GM19035 (cell line): ENCODE measurements around the gene B4GALT5.

Source experiments
- ATAC-seq: cut with Tn5 transposase; IDR thresholded peaks from one replicate; pipeline ENCODE4 v1.9.1; 2021; ENCODE audit not compliant: unreplicated experiment

The B4GALT5 gene

DNA sequence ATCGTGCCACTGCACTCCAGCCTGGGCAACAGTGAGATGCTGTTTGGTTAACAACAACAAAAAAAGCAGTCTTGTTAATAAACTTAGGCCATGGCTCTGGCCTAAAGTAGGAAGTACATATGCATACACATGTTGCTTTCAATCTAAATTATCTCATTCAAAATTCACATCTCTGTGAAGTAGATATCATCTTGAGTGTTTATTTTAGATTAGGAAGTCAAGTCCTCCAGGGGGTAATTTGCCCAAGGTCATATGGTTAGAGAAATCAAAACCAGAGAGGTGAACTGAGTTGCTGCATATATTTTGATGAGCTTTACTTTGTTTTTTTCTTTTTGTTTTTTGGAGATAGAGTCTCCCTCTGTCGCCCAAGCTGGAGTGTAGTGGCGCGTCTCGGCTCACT is 52.8 kb downstream of the B4GALT5 start:
- no peak for ATAC-seq

DNA sequence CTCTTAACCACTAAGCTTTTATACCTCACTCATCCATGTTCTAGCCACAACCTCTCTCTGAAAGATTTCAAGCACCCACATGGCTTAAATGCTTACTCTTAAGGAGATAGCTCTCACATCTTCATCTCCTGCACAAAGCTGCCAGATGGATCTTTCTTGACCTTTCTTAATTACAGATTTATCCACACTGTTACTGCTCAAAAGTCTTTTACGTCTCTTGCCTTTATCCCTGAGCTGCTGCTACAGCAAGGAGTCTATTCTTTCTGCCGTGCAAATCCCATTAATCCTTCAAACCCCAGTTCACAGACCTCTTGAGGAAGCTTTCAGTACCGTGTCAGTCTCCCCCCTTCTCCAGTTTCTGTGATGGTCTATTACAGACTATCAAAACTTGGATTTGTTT is 54.6 kb downstream of the B4GALT5 start:
- ATAC-seq = no peak

DNA sequence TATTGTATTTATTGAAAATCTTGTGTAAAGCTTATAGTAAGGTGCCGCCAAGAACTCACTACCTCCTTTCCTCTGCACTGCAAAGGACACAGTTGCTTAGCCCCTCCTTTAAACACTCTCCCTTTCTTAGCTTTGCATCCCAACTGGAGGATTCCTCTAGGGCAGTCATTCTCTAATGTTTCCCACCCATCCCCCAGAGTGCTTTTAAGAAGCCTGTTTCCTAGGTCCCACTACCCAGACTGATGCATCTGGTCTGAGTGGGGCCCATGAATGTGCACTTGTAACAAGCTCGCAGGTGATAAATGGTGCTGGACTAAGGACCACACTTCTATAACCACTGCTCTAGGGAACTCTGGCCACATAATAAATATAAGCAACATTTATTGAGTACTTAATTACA is 55.2 kb downstream of the B4GALT5 start:
- ATAC-seq = no peak

DNA sequence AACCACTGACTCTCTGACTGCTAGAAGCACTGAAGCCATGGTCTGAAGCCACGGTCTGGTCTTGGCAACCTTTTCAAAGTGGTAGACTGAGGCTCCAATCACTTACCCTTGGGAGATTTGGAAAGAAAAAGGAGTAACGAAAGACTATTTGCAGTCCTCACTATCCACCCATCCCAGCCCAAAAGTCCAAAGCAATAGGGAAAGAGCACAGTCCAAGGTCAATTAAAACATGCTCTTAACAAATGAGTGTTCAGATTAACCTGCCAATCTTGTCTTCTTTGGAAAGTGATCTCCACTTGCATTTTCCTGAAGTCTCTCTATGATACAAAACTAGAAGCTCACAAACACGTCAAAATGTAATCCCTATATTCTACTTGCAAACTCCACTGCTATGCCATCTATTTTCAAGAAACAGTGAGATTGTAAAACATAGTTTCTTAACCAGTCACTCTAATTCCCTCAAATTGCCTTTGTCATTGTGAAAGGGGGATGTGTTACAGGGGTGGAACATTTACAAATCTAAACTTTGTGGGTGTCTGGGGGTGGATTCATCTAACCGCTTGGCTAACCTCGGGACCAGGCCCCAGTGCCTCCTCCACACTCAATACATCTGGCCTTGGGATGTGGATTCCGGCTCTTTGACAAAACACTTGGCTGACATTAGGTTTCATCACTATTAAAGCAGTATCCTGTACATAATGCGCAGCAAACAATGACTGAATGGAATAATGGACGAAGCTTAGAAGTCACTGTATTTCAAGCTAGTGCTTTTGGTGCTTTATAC is 56.4 kb downstream of the B4GALT5 start:
- ATAC-seq = no peak

DNA sequence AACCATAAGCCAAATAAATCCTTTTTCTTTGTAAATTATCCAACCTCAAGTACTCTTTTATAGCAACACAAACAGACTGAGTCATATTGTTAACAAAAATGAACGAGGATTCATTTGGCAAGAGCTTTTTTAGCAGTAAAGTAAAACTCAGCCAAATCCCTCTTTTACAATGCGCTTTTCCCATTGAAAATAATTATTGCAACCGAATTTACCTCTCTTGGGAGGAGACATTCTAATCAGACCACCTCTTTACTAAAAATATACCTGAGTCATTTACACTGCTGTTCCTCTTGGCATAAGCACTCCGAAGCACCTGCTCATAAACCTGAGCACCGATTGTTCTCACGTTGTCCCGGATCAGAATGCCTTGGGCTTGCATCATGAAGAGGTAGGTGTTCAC is 57.4 kb downstream of the B4GALT5 start:
- no peak for ATAC-seq

DNA sequence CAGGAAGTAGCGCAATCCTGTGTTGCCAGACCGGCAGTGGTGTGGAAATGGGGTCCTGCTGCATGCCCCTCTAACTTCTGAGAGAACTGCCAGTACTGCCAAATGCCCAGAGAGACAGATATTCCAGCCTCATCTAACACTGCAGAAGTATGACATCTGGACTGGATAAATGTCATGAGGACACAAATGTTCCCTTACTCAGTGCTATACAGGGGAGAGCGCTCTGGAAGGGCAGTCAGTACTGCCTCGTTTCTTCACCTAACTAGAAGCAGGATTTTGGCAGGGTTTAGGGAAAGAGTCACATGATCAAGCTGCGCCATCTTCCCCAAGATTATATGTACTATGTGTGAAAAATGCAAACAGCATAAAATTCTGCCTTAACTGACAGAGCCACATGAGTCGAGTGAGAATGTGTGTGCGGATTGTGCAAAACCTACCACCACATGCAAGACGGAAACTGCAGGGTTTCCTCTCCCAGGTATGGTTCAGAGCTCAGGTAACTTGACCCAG is 59.7 kb downstream of the B4GALT5 start:
- ATAC-seq = no peak

DNA sequence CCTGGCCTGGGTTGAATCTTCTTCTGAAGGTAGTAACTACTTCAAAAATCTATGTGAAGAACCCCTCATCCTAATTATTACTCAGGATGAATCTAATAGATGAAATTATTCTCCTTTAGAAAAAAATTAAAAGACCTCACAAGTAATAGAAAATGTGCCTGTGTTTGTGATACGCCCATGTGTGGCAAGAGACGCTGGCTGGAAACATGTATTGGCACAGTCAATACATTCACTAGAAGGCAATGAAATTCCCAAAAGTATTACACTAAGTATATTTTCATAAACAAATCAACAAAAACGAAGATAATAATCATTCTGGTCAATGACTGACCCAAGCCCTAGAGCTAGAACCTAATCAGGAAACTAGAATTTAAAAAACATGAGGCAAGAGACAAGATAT is 64.0 kb downstream of the B4GALT5 start:
- no peak for ATAC-seq

DNA sequence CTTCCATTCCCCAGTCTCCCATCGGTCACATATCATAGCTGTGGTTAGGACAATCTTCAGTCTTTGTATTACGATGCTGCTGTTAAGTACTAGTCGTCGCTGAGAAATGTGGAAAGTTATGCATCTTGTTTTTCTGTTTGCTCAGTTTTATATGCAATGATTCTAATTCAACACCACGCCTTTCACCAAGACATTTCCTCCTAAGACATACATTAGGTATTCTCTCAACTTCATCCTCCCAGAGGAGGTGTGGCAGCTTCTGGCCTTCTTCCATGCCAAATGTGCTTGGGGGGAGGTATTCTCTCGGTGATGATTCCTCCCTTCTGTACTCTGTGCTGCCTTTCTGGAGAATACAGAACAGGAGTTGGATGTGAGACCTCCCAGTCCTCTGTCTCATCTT is 66.1 kb downstream of the B4GALT5 start:
- no peak for ATAC-seq

DNA sequence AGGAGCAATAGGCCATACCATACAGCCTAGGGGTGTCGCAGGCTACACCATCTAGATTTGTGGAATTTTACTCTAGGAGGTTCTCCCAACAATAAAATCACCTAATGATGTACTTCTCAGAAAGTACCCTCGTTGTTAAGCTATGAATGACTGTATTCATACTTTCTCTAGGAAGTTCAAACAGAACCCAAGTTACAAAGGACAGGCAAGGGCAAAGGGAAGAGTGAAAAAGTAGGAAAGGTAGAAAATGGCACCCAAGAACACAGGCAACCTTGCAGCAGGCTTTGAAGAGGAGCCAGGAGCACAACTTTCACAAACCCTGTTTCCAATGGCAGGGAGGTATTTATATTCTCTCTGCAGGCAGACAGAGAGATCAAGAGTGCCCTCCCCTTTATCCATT is 67.2 kb downstream of the B4GALT5 start:
- no peak for ATAC-seq

DNA sequence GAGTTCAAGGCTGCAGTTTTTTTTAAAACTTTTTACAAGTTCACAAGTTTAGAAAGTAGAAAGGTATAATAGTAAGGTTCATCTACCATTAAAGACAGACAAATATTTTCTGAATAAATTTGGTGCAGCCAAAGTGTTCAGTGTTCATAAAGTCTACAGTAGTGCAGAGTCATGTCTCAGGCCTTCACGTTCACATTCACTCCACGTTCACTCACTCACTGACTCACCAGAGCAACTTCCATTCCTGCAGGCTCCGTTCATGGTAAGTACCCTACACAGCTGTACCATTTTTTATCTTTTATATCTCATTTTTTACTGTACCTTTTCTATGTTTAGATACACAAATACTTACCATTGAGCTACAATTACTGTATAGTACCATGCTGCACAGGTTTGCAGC is 67.6 kb downstream of the B4GALT5 start:
- ATAC-seq = no peak

DNA sequence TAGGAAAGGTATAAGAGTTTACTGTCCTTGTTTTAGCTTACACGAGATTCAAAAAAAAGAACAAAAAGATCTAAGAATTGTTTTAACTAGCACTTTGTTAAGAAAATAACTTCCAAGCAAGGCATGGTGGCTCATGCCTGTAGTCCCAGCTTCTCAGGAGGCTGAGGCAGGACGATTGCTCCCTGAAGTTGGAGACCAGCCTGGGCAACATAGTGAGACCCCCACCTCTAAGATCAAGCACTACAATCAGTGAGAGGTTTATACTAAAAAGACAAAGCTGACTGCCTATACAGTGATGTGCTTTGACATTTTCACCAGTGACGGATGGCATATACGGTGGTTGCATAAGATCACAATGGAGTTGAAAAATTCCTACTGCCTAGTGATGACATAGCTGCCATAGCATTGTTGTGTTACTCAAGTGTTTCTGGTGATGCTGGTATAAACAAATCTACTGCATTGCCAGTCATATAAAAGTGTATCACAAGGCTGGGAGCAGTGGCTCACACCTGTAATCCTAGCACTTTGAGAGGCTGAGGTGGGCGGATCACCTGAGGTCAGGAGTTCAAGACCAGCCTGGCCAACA is 68.6 kb downstream of the B4GALT5 start:
- no peak for ATAC-seq

DNA sequence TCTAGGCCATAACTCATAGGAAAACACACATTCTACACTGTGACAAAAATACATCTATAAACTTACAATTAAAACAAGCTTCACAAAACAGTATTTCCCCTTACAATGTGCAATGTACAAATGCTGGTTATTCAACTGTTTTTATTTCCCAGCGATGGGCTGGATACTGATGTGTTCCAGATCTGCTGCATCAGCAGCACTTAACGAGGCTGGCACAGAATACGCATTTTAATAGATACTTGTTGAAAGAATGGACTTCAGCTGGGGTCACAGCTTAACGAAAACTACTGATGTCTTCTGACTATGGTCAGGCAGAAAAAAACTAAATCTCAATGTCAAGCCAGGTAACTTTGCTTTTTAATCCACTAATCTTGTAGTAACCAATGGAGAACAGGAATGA is 70.9 kb downstream of the B4GALT5 start:
- no peak for ATAC-seq

DNA sequence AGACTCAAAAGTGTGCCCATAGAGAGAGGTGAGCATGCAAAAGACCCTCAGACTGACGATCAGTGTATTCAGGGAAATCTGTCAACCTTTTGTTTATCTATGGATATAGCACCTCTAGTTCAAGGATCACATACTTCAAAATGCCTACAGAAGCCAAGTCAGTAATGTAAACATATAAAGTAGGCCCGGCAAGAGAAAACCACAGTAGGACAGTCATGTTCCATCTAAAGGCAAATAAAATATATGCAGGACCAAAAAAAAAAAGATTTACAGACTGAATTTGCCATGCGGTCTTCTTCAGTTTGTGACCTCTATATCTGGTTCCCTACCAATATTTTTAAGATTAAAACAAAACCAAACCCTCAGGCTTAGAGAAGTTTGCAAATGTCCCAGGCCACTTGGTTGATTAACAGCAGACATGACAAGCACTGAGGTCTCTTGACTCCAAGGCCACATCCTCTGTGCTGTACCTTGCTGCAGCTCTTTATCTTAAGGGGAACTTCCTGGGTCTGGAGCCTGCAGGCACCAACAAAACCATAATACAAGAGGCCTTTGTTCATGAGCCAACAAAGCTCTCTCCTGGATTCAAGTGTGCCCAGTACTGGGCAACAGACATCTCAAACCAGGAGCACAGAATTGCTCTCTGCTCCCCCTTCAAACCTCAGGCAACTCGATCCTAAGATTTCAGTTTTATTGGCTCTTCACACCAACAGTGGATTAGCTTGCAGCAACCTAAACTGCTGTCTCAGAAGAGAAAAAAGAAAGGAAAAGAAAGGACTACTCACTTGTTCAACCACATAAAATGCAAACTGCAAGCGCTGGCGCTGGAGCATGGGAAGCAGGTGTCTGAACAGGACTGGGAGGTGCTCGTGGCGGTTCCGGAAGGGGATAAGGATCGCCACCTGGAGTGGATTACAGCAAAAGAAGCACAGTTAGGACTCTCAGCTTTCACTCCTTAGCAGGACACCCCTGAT is 71.7 kb downstream of the B4GALT5 start:
- no peak for ATAC-seq

DNA sequence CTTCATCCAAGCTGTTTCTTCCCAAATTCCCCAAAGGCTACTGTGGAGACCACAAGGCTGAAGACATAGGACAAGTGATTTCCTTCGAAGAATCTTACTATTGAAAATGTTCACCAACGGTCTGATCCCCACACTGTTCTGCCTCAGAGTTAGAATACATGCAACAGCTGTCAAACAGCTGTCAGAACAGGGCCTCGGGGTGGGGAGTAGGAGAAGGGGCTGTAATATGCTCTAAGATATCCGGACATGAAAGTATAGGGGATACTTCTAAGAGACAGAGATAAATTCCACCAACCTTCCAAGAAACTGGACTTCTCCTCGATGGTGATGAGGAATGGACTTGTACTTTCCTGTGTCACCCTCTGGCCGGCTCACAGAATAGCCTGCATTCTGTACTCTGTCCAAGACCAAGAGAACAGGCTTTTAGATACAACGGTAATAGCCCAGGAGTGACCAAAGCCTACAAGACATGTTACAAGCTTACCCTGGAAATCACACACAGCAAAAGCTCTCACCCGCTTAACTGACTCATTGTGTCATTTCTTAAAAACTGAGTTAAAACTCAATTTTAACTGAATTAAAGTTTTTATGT is 76.5 kb downstream of the B4GALT5 start:
- no peak for ATAC-seq

DNA sequence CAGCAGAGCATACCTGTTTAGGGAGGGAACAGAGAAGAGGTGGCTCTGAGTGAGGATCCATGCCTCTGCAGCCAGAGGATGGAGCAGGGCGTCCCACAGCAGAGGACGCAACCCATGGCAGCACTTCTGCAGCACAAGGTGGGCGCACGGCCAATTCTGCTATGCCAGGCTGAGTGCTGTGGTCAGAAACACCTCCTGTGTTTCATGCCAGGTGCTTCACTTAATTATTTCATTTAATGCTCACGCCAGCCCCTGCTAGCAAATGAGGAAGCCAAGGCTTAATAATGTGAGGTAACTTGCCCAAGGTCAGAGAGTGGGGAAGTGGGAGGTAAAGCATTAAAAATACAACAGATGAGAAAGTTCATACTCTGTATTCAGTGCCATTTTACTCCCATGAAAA is 77.2 kb downstream of the B4GALT5 start:
- ATAC-seq = no peak

DNA sequence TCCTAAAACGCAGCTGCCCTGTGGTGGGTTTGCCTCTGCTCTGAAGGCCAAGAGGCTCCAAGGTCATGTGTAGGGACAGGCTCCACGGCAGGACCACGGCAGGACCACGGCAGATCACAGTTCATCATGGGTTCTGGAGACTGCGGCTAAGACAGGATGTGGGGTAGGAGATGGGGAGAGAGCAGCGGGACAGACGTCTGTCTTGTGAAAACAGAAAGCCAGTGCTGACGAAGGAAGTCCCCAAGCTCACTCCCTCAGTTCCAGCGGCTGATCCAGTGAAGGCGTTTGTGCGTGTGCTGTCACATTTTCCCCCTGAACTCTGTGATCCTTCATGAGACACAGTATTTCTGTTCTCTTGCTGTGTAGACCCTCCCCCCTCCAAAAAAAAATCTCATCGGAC is 77.8 kb downstream of the B4GALT5 start:
- ATAC-seq = no peak

DNA sequence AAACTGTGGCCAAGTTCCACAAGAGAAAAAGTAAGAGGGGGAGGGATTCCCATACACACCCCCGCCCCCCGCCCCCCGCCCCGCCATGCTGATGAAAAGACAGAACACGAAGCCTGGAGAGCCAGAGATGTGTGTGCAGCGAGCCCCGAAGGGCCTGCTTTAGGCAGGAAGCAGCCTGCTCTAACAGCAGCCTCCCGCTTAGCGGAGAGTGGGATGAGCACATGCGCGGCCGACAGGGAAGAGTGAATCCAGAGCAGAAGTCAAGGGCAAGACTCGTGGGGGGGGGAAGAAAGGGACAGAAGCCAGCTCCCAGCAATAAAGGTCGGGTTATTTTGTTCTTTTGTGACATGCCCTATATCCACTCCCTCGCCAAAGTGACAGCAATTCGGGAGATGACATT is 78.5 kb downstream of the B4GALT5 start:
- no peak for ATAC-seq

DNA sequence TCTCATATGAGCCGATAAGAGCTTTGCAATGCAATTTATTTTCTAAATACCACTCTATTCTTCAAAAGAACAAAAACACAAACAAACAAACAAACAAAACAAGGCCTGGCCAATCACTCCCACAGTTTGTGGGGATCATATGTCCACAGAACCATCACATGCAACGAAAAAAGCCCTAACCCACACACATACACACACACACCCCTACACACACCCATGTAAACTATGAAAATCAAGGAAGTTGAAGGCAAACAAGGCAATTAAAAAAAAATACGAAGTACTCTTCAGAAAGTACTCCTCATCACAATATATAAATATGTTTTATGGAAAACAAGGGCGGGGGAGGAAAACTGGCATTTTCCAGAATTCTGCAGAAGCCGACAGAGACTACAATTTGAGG is 79.6 kb downstream of the B4GALT5 start:
- no peak for ATAC-seq

DNA sequence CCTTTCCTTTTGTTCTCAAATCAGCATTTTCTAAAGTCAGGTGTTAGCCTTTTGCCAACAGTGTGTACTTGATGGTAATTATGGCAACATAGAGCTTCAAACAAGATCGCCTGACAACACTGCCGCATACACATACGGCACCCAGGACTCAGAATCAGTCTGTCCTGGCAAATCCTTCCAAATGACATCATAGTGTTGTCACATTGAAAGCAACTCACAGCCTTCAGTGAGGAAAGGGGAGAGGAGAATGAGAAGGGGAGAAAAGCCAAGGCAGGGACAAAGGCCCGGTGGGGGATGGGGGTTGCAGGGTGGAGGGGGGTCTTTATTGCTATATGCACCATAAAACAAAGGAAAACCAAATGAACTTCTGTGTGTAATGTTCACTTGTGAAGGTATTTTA is 80.0 kb downstream of the B4GALT5 start:
- no peak for ATAC-seq

DNA sequence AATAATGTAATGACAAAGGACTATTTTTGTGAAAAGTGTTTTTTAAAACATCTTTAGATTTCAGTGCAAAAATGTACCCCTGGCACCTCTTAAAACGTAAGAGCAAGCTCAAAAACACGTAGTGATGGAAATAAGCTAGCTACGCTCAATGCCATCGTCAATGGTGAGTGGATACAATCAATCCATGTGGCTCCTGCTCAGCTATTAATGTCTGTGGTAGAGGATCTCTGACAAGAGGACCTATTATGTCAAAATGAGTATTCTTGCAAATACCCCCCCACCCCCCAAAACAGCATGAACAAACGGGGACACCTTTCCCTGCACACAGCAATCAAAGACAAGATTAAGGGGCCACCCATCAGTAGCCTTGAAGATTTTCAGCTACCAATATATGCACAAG is 80.7 kb downstream of the B4GALT5 start:
- no peak for ATAC-seq

DNA sequence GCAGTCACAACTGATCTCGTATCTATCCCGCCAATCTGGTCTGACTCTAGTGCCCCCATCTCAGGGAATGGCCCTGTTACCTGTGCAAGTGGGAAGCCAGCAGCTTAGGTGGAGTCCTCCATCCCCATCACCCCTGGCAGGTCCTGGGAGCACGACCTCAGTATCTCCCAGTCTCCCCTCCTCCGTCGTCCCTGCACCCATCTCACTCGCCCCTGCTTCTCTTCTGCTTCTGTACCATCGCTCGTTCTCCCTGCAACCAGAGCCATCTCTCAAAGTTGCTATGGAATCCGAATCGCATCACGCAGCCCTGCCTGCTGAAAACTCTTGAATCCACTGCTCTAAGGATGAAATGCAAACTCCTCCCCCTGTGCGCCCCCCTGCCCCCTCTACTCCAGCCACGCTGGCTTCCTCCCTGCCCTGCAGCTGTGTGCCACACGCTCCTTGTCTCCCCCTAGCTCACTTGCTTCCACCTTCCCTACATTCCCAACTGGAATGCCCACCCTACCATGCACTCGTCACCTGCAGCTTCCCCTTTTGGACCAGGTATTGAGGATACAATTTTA is 81.7 kb downstream of the B4GALT5 start:
- no peak for ATAC-seq
